Measurements from ENCODE around the gene EXOSC9.

DNA sequence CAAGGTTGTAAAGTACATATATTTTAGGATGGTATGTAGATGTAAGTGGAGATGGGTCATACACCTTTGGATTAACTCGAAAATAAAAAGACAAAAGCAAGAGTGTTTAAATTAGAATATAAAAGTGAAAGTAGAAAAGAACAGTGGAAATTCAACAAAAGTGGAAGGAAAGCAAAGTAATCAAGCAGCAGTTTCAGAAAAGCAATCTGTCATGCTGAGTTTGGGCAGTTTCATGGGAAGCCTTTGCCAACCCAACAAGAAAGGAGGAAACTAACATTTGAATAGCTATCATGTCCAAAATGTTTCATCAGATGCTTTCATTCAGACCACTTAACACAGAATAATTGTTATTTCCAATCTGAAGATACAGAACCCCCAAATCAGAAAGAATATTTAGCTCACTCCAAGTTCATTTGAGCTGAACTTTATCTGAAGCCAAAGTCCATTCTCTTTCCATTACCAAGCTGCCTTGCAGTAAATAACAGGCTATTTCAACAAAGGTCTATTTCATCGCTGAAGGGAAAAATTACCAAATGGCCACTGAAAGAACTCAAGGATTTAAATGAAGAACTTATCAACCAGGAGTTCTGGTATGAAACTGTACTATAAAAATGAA is 1.8 kb upstream of the EXOSC9 start:
- TF ChIP-seq, protein P1, sequence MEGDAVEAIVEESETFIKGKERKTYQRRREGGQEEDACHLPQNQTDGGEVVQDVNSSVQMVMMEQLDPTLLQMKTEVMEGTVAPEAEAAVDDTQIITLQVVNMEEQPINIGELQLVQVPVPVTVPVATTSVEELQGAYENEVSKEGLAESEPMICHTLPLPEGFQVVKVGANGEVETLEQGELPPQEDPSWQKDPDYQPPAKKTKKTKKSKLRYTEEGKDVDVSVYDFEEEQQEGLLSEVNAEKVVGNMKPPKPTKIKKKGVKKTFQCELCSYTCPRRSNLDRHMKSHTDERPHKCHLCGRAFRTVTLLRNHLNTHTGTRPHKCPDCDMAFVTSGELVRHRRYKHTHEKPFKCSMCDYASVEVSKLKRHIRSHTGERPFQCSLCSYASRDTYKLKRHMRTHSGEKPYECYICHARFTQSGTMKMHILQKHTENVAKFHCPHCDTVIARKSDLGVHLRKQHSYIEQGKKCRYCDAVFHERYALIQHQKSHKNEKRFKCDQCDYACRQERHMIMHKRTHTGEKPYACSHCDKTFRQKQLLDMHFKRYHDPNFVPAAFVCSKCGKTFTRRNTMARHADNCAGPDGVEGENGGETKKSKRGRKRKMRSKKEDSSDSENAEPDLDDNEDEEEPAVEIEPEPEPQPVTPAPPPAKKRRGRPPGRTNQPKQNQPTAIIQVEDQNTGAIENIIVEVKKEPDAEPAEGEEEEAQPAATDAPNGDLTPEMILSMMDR (conservative IDR thresholded peaks at IDR 0.05 in 1 of 2, IDR thresholded peaks at IDR 0.05 in 1 of 2; ENCODE audit: low read depth in 1 of 2, low read length in 2 of 2), result no peak
- TF ChIP-seq EZH2 (IDR thresholded peaks at IDR 0.05; ENCODE audit: low read length, missing control alignments), result no peak

All from fibroblast of lung (primary cell).